DOHH2 (cell line): Measurements from ENCODE around the gene DNMT3A.

ENCODE experiments used
- CTCF ChIP-seq: fragments of 200-600 bp; sonication (generic); IDR thresholded peaks from one replicate; pipeline ENCODE4 v1.5.1; 2014; ENCODE audit warnings: antibody characterized with exemption, mild to moderate bottlenecking, low read depth, low read length; ENCODE audit not compliant: poor library complexity, severe bottlenecking
- EZH2phosphoT487 ChIP-seq: fragments of 200-600 bp; sonication (generic); IDR thresholded peaks from 2 replicates; pipeline ENCODE4 v1.6.1; 2017; ENCODE audit warnings: borderline replicate concordance, mild to moderate bottlenecking, antibody characterized with exemption, low read length, moderate library complexity, mixed read lengths

- TF ChIP-seq CTCF (peak; percentile 91), EZH2phosphoT487 (no peak)
These were observed 64.9 kb downstream of the DNMT3A start for GRCh38 chr2:25276569-25277465.
